GM12875 (cell line): ENCODE measurements around the gene AIM2.

ENCODE experiments used
- H3K4me3 ChIP-seq: one replicate; pipeline ENCODE4 v1.5.1; 2011; ENCODE audit warnings: low read depth, low read length, control low read depth
- CTCF ChIP-seq: IDR thresholded peaks from 2 replicates; pipeline ENCODE4 v1.5.1; 2011; ENCODE audit warnings: low read depth, mild to moderate bottlenecking, control low read depth, inconsistent platforms, low read length, moderate library complexity, borderline replicate concordance; ENCODE audit not compliant: insufficient read depth

AIM2 gene

DNA sequence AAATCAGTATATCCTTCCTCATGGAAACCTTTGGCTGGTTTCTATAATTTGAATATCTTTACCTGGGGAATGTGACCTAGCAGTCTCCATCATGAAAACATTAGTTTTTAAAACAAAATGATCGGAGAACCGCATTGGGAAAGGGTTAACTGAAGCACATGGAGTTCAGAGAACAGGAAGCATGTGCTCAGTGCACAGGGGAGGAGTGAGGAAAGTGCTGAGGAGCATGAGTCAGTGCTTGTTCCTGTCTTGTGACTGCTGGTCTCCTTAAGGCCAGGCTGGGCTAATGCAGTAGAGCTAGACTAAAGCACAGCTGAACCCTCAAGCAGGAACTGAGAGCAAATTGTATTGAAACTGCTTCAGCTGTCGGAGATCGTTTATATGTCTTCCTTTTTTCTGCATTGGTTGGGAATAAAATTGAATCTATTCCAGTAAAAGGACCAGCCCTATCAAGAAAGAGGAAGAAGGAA, 61.1 kb downstream of the AIM2 start:
- no peak overlapping the region for H3K4me3 ChIP-seq
- TF ChIP-seq CTCF: no peak

GRCh38 chr1:159014851-159015250, 61.7 kb downstream of the AIM2 start:
- H3K4me3 ChIP-seq: peak overlapping the region; percentile 29
- TF ChIP-seq CTCF: no peak

DNA sequence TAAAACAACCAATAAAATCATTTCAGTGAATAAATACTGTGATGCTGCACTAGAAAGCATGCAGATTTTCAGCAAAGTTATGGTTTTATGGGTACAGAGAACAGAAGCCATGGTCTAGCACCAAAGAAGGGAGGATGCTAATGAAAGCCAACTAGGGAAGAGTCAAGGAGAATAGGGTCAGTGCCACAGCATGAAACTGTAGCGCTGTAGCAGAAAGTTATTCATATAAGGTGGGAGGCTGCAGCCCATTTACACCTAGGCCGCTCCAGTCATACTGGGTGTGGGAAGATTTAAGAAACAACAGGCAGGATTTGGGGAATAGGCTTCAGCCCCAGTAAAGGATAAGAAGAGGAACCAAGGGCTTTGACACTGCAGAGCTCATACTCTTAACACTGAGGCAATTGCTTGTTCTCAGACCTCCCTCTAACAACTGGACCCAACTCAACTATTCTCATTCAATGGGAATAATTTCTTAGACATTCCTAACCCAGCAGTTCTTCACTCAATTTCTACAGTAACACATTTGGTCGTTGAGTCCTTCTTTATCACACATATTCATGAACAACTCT, 62.5 kb downstream of the AIM2 start:
- TF ChIP-seq CTCF: no peak

GRCh38 chr1:159012495-159012894, 64.1 kb downstream of the AIM2 start:
- H3K4me3 ChIP-seq: peak overlapping the region; percentile 22

More for the DNA sequence above, 62.5 kb downstream of the AIM2 start:
- H3K4me3 ChIP-seq: peak overlapping the region; percentile 26

More at GRCh38 chr1:159012495-159012894, 64.1 kb downstream of the AIM2 start:
- no peak for TF ChIP-seq CTCF
